Colonic mucosa (tissue), 4 donors: ENCODE results near the gene WLS. TPM values are rescaled to one million over a fixed set of nuclear protein-coding genes. Genes with fewer than 3 reads are reported as not detected.

ENCODE experiments used
- DNase-seq: peaks from one replicate; pipeline ENCODE4 v3.0.0-alpha.2; 2020
- H3K27ac ChIP-seq: fragments of 200-600 bp; one replicate; pipeline ENCODE4 v1.8.0; 2021
- H3K27me3 ChIP-seq: fragments of 200-600 bp; one replicate; pipeline ENCODE4 v1.8.0; 2021
- H3K36me3 ChIP-seq: fragments of 200-600 bp; one replicate; pipeline ENCODE4 v1.8.0; 2021
- H3K4me1 ChIP-seq: fragments of 200-600 bp; one replicate; pipeline ENCODE4 v1.8.0; 2021; ENCODE audit warnings: mild to moderate bottlenecking
- H3K4me3 ChIP-seq: fragments of 200-600 bp; one replicate; pipeline ENCODE4 v1.8.0; 2021
- H3K9ac ChIP-seq, 2 donors: one replicate each; pipeline ENCODE4 v1.7.0; 2013; ENCODE audit warnings: control low read depth in 2 of 2, low read depth in 2 of 2, low read length in 2 of 2
- H3K9me3 ChIP-seq: fragments of 200-600 bp; one replicate; pipeline ENCODE4 v1.8.0; 2021
- intact Hi-C: fragments of 100-400 bp; cut with DNase I; formaldehyde crosslinking; loops from one replicate; pipeline ENCODE4 v1.14.1; 2022
- total RNA-seq, 2 donors: library from RNA; stranded (reverse); fragmentation: NEBNext Ultra II Directional in 1 of 2; extraction: Animal tissue kit (Norgen Biotek cat#: 25700) in 1 of 2; gene quantifications; one replicate each; pipeline ENCODE4 v1.2.1, GENCODE V29; 2021
- TF ChIP-seq, protein P1 (sequence below): fragments of 200-600 bp; IDR thresholded peaks from one replicate; pipeline ENCODE4 v1.8.0; 2022; ENCODE audit warnings: antibody characterized with exemption, mild to moderate bottlenecking
- donor health status: healthy.
- donor health status: DM: no; HTN: no; CAD: no.
- donor health status: DM: no; HTN: no; CAD: no.

The WLS gene
- total RNA-seq, 2 donors from 2014 or later: 88.3 to 116 TPM

DNA sequence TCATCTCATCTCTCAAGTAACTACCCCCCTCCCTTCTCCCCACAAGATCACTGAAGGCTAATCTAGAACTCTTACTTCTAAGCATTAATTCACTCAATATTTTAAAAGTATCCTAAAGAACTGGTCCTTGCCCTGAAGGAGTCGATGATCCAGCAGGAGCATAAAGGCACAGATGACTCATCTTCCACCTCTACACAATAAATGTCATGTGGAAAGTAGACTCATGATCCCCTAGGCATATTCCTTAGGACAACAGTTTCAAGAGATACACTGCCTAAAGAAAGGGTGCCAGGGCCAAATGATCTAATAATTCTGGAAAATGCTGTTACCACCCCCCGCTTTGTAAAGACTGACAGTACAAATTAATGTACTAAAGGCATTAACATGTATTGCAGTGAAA is 96.1 kb downstream of the WLS start:
- intact Hi-C loops: no loop called here
- H3K9me3 ChIP-seq: no peaks in the 10 kb centered on the region
- H3K27me3 ChIP-seq: no peaks in the 10 kb centered on the region
- no peaks in the 10 kb centered on the region for H3K4me1 ChIP-seq
- no peaks in the 10 kb centered on the region for H3K36me3 ChIP-seq
- no peak for DNase-seq
- TF ChIP-seq, protein P1, sequence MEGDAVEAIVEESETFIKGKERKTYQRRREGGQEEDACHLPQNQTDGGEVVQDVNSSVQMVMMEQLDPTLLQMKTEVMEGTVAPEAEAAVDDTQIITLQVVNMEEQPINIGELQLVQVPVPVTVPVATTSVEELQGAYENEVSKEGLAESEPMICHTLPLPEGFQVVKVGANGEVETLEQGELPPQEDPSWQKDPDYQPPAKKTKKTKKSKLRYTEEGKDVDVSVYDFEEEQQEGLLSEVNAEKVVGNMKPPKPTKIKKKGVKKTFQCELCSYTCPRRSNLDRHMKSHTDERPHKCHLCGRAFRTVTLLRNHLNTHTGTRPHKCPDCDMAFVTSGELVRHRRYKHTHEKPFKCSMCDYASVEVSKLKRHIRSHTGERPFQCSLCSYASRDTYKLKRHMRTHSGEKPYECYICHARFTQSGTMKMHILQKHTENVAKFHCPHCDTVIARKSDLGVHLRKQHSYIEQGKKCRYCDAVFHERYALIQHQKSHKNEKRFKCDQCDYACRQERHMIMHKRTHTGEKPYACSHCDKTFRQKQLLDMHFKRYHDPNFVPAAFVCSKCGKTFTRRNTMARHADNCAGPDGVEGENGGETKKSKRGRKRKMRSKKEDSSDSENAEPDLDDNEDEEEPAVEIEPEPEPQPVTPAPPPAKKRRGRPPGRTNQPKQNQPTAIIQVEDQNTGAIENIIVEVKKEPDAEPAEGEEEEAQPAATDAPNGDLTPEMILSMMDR: no peak
- H3K27ac ChIP-seq: no peak overlapping the region
- H3K9ac ChIP-seq: no peak overlapping the region
- H3K4me3 ChIP-seq: no peak overlapping the region

DNA sequence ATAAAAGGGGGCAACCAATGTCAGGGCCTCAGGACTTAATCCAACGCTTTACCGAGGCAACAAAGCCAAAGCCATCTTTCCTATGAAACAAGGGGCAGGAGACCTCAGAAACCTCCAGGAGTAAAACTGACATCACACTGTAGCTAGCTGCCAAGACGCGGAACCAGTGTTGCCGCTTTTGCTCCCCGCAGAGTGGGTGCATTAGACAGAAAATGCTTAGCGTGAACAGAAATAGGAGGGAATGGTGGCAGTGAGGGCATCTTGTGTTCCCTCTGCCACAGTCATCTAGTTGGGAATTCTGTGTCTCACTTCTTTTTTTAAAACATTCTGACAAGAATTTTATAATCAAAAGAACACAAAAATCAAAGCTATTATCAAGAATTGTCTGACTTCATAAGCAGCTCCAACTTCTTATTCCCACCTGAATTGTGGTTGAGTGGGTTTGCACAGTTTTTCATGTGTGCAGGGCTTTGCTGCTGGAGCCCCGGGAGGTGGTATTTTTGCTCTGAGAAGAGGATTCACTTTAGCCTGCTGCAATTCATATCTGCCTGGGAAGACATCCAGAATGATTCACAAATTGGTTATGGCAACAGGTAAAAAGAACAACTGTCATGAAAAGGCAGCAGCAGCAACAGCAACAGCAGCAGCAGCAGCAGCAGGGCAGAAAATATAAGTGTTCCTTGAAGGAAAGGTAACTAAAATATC is 99.7 kb downstream of the WLS start:
- intact Hi-C loops: no loop called here
- Histone ChIP-seq H3K9me3 (no peaks in the 10 kb centered on the region), H3K9ac (no peak overlapping the region), H3K4me3 (no peak overlapping the region), H3K27ac (no peak overlapping the region), H3K36me3 (no peaks in the 10 kb centered on the region), H3K27me3 (no peaks in the 10 kb centered on the region), H3K4me1 (no peaks in the 10 kb centered on the region)
- TF ChIP-seq, protein P1: no peak
- DNase-seq: no peak

DNA sequence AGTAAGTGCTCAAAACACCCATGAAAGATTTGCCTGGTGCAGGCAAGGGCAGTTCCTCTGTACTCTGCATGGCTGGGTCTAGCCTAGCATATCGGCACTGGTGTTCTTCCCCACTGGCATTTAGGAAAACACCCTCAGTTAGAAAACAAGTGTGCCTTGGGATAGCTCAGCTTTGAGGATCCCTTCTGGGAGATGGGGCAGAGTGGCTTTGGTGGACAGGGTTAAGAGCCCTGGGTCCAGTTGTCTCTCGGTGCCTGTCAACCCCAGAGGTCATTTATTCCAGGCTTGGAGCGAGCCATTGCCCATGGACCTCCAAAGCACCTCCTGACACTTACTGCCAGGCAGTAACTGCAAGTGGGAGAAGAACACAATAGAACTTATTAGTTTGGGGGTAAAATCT is 101.1 kb downstream of the WLS start:
- Histone ChIP-seq H3K36me3 (no peaks in the 10 kb centered on the region), H3K27me3 (no peaks in the 10 kb centered on the region), H3K4me1 (no peaks in the 10 kb centered on the region), H3K9ac (no peak overlapping the region), H3K4me3 (no peak overlapping the region), H3K27ac (no peak overlapping the region), H3K9me3 (no peaks in the 10 kb centered on the region)
- DNase-seq: no peak
- TF ChIP-seq, protein P1: no peak
- intact Hi-C loops: no loop called here

DNA sequence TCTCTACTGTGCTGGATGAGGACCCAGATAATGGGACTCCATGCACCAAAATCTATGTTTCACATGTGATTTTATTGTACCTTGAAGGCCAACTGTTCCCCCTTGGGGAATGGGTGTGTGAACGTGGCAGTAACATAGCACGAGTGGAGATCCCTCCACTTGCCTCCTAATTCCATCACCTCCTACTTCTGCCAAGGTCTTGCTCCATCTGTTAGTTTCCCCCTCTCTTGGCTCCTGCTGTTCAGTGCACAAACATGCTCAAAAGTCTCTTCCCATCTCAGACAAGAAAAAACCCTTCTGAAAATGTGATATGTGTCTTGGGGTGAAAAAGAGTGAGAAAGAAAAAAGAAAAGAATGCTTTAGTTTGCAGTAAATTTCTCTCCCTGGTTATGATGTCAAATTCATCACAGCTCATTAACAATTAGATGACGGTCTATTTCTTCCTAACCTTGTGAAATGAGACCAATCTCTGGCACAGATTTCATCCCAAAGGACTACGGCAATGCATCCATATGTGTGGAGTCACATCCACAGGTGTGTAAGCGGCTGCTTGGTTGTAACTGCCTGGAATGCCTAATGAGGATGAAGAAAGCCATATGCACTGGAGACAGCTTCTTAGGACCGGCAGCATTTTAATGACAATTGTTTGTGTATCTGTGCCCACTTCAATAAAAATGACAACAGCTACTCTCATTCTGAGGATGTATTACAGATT is 102.6 kb downstream of the WLS start:
- Histone ChIP-seq H3K27ac (no peak overlapping the region), H3K27me3 (no peaks in the 10 kb centered on the region), H3K4me3 (no peak overlapping the region), H3K9me3 (no peaks in the 10 kb centered on the region), H3K4me1 (no peaks in the 10 kb centered on the region), H3K36me3 (no peaks in the 10 kb centered on the region), H3K9ac (no peak overlapping the region)
- TF ChIP-seq, protein P1: no peak
- intact Hi-C loops: no loop called here
- DNase-seq: no peak

DNA sequence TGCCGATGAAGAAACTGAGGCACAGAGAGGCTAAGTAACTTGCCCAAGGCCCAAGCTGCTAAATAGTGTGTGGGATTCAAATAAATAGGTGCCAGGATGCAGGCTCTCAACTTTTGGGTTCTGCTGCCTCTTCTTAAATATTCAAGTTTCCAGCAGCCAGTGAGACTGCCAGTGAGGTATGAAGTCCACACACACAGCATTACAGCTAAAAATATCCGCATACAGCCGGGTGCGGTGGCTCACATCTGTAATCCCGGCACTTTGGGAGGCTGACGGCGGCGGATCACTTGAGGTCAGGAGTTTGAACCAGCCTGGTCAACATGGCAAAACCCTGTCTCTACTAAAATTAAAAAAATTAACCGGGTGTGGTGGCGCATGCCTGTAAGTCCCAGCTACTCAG is 103.5 kb downstream of the WLS start:
- Histone ChIP-seq H3K36me3 (no peaks in the 10 kb centered on the region), H3K4me1 (no peaks in the 10 kb centered on the region), H3K9me3 (no peaks in the 10 kb centered on the region), H3K27me3 (no peaks in the 10 kb centered on the region), H3K4me3 (no peak overlapping the region), H3K27ac (no peak overlapping the region), H3K9ac (no peak overlapping the region)
- DNase-seq: no peak
- intact Hi-C loops: no loop called here
- TF ChIP-seq, protein P1: no peak
